22Rv1 (cell line): ENCODE data around the gene KCNJ6.

Source experiments
- ZFX ChIP-seq: fragments of 450-650 bp; IDR thresholded peaks from 2 replicates; pipeline ENCODE4 v1.6.1; 2017; ENCODE audit warnings: antibody characterized with exemption, borderline replicate concordance
- TF ChIP-seq, protein P1 (sequence below): fragments of 450-650 bp; IDR thresholded peaks from 2 replicates; pipeline ENCODE4 v1.5.1; 2017; ENCODE audit warnings: mild to moderate bottlenecking

DNA sequence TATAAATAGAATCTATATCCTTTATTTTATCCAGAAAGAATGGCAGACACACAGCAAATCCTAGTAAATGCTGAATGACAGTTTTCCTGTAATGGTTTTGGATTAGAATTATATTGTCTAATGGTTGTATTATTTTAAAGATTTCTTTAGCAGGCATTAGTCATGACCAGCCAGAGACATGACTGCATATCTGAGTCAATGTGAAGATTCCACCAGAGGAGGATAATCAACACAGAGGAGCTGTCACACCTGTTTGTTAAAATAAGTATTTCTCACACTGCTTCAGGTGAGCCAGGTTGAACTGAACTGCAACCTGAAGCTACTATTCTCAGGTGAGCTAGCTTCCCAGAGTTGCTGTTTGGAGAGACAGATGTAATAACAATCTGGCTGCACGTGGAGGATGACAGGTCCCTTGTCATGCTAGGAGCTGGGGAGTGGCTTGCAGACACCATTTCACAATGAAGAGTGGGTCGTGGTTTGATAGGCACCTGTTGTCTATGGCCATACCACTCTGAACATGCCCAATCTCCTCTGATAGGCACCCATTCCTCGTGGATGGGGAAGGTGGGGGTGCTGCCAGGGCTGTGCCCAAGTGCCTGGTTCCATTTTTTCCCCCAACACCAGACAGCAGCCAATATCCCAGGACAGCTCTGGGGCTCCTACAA, 94.3 kb downstream of the KCNJ6 start:
- TF ChIP-seq, protein P1, sequence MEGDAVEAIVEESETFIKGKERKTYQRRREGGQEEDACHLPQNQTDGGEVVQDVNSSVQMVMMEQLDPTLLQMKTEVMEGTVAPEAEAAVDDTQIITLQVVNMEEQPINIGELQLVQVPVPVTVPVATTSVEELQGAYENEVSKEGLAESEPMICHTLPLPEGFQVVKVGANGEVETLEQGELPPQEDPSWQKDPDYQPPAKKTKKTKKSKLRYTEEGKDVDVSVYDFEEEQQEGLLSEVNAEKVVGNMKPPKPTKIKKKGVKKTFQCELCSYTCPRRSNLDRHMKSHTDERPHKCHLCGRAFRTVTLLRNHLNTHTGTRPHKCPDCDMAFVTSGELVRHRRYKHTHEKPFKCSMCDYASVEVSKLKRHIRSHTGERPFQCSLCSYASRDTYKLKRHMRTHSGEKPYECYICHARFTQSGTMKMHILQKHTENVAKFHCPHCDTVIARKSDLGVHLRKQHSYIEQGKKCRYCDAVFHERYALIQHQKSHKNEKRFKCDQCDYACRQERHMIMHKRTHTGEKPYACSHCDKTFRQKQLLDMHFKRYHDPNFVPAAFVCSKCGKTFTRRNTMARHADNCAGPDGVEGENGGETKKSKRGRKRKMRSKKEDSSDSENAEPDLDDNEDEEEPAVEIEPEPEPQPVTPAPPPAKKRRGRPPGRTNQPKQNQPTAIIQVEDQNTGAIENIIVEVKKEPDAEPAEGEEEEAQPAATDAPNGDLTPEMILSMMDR: no peak
- no peak for TF ChIP-seq ZFX
